NCI-H2081 treated with DMSO at 0.1 percent for 48 hours (cell line): ENCODE data around the gene KLHL2.
"Not testable (repeated sequence)": the region's sequence is repeated elsewhere in the genome, so short reads cannot be mapped to it uniquely, and the experiment has no call there.

Source experiments
- DNase-seq: peaks from one replicate; lab custom pipeline; 2025; lab: John Stamatoyannopoulos, UW

The KLHL2 gene

DNA sequence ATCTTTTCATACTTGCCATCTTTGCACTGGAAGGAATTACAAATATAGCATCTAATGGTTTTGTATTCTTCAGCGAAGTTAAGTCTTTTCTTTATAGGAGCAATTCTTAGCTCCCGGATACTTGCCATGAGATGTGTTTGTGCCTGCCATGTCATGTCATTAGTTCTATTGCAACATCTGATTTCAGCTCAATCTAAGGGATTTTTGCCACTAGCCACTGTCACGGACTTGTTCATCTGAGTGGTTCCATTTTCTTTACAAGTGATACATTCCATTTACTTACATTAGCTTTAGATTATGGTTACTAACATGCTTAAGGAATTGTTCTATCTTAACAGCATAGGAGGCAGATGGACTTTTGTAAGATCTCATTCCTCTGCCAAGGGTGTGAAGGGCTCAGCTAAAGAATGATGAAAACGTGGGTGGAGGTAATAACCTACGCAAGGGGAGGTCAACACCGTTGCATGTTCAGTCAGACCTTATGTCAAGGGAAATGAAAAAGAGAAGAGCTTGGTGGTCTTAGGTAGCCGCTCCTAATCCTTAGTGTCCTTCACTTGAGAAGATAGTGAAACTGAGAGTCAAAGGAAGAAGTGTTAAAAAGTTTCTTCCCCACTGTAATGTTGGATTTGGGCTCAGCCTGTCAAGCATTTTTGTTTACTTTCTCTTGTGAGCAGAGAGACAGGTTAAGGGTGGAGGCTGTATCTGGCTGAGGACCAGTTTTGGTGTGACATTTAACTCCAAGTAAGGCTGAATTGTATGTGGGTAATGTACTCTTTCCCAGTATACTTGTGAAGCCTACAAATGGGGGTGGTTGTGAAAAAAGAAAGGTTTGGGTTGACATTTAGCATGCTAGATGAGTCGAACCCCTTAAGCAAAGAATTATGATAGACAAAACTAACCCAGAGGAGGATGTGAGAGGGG, 3.6 kb upstream of the KLHL2 start:
- no peak for DNase-seq

DNA sequence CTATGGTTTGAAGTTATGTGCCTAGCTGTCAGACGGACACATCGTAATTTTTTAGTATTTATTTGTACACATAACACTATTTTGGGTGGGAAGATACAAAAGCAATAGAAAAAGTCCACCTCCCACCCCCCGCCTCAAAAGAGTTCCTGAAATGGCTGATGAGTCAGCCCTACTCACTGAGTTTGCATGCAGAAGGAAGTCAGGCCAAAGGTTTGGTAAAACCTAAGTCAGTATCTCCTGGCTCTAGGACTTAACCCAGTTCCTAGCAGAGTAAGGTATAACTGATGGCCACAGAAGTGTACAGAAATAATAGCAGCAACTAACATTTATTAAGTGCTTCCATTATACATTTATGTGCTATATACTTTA, 2.9 kb upstream of the KLHL2 start:
- no peak for DNase-seq

DNA sequence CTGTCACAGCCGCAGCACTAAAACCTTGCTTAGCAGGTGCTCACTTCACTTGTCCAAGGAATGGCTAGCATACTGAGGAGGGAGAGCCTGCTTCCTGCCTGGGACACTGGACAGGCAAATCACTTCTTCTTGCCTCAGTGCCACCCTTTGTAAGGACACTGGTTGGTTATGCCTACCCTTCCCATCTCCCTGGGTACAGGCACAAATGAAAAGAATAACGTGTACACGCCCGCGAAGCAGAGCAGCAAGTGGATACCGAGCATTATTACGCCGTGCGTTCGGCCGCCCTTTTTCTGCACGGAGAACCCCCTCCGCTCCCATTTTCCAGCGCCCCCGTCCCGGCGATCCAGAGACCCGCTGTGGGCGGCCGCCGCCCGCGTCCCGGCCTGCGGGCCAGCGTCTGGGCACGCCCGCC, 338 bp upstream of the KLHL2 start:
- no peak for DNase-seq

DNA sequence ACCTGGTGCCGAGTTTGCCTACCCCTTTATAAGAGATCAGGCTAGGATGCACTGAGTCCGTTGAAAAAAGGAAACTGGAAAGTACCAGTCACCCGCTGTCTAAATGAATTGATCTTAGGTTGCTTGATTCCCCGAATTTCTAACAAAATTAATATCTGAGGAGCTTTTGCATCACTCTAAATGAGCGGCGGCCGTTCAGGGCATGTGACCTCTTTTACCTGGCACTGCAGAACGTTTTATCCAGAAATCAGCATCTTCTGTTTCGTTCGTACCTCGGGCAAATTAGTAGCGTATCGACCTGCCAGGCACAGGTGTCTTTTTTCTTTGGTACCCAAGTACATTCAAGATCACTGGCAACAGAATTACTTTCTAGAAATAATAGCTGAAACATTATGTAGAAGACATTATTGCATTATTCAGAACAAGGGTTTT, 876 bp downstream of the KLHL2 start:
- no peak for DNase-seq

DNA sequence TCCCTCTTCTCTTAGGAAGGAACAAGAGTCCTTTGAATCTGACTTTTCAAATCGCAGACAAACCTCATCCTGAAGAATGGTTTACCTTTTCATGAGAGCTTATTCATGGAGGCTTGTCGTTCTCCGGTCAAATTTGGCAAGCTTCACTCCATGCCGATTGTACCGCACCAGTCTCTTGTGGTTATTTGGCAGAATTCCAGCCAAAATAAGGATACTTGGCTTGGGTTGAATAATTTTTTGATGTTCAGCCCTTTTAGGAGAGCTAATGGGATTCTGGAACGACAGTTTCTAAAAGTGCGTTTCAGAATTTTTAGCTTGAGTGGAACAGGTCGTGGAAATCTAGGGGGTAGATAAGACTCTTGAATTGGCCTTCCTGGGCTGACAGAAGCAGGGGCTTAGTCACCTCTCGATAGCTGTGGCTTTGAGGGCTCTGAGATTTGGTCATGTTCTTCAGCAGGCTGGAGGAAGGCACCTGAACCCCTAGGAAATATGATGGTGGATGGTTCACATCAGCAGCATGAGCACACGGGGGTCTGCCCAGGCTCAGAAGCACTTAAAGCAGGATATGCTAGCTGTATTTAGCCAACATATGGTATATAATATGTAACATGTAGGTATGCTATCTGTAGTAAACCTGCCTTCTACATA, 1.5 kb downstream of the KLHL2 start:
- DNase-seq, result peak; percentile 14

DNA sequence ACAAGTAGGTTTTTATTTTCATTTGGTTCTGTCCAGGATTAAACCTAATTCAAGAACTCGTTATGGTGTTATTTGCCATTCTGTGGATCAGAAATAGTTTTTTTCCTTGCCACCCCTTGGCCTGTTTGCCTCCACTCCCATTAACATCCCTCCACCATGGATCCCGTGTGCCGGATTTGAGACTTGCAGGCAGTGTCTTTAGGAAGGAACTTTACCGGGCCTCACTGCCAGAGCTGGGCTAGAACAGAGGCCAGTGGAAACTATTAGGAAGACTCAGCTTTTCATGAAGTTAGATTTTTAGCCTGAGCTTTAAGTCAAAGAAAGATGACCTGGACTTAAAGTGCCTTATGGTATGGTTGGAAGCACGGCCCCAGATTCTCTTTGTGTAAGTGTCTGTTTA, 2.4 kb downstream of the KLHL2 start:
- no peak for DNase-seq

DNA sequence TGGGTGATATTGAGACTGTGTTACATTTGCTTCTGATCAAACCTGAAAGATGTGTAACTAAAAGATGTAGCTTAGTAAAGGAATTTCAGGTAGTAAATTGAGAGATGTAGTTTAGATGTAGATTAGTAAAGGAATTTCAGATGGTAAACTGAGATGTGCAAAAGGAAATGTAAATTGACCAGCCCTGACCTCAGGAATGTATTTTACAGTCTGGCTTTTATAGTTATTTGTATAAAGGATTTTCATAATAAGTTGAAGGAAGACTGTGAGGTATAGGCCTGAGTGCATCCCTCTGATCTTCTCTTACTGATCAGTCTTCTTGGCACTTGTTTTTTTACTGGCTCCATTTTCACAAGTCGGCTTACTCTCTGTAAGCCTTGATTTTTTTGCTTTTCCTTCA, 3.2 kb downstream of the KLHL2 start:
- no peak for DNase-seq

DNA sequence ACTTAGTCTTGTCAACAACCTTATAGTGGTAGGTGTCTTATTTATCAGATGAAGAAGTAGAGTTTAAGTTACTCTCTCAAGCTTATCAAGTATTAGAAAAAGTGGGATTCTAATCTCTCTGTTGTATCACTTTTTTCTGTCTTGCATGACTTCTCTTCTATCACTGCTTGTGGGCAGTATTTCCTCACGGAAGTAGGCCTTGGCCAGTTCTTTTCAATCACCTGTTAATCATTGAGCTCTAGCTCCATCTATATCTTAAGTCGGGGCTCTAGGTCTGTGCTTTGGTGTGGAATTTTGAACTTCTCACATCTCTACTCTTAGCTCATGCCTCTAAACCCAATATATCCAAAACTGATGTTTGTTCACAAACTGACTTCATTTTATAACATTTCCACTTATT, 5.3 kb downstream of the KLHL2 start:
- not testable (repeated sequence) for DNase-seq

DNA sequence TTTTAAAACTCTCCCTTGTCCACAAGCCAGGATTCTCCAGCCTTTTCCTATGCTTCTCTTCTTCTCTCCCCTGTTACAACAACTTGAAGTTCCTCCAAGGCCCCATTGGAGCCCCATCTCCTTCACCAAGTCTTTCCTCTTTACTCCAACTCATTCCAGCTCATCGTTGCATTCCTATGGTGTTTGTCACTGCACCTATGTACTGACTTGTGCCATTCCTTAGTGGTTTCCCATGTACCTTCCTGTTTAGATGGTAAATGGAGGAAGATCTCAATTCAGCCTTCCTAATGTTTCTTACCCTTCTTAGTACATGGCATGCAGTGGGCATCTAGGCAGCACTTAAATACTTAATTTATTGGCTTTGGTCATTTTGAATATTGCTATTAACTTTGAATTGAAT, 6.0 kb downstream of the KLHL2 start:
- DNase-seq, result not testable (repeated sequence)

DNA sequence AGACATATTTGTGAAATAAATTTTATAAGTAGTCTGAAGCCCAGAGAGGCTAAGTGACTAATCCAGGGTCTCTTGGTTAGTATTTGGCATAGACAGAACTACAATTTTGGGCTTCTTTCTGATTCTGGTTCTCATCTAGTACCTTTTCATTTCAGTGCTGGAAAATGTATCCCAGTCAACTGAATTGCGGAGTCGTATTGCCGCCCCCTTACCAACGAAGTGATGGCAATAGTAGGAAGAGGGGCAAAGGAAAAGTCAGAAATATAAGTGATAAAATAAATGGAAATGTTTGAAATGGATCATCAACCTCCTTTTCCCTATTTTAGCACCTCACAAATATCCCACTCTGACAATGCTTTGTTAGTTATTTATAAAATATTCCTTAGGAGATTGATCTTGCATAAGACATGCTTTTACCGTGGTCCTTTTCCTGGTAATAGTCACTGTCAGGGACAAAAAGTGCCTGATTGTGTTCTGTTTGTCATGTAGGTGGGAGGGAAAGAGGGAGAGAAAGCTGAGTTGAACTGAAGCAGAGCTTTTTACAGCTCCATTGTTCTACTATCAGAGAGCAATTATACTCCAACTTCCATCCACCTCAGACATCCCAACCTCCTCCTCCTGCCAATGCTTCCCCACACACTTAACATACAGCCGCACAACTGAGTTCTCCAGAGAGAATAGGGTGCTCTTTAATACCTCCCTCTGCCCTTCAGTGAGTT, 6.8 kb downstream of the KLHL2 start:
- not testable (repeated sequence) for DNase-seq

DNA sequence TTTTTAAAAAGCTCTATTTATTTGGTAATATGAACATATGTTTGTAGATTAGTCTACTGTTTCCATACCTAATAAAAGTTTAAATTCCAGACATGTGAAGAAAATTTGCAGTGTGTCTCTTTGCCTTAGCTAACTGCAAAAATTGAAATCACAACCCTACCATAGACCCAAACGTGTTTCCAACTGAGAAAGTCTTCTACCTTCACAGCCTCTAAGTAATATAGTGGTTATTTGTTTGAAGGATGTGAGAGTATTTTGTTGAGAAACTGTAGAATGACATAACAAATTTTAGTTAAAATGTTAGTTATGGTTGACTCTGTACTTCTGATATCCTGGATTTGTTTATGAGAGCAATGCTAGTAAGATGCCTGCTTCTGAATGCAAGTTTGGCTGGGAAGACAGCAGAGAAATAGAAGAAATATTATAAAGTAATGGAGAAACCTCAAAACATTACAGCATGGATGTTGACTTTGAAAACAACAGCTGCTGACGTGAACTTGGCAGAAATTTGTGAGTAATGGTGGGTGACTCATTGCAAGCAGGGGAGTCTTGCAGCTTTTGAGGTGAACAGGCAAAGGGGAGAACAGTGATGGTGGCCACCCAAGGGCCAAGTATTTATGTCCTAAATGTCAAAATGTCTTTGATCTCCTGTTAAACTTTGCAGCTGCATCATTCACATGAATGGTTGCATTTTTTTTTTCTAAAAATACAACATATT, 7.8 kb downstream of the KLHL2 start:
- not testable (repeated sequence) for DNase-seq

DNA sequence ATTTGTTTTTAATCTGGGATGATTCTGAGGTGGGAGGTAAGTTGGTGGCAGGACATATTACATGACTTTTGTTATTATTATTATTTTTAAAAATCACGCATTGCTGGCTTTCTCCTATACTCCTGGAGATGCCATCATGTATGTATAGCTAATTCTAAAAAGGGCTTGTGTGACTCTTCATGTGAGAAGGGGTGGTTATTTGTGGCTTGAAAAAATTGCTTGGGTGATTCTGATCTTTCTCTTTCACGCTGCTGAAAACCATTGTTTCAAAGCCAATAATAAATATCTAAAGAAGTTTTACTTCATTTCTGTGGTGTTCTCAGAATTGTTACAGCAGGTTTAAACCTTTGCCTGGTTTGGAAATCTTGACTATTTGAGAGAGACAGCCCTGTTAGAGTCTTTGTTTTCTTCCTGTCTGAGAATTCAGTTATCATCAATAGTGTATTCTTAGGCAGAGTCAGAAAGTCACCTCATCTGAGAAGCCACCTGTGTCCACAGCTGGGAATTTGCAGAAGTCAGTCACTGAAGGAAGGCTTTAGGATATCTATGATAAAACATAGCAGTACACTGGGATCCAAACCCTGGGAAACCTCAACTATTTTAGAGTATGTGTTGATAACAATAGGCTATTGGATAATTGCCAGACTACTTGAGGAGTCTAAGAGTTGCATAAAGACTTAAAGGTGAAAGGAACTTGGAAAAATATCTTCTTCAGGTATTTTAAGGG, 8.6 kb downstream of the KLHL2 start:
- not testable (repeated sequence) for DNase-seq

DNA sequence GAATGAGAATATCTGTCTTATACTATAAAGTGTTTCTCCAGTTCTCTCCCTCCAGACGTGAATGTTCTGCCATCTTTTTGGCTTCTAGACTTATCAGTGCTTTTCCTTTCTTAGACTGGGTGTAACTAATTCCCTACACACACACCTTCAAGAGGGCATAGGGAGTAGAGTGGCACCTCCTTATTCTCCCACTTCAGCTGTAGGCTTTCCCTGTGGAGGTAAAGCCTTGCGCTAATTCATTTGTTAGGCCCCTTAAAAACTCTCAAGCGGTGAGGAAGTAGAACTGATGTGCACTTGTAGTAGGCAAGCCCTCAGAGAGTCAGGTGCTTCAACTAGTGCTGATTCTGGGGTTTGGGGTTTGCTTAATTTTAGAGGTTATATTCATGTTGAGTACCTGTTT, 10.0 kb downstream of the KLHL2 start:
- no peak for DNase-seq

DNA sequence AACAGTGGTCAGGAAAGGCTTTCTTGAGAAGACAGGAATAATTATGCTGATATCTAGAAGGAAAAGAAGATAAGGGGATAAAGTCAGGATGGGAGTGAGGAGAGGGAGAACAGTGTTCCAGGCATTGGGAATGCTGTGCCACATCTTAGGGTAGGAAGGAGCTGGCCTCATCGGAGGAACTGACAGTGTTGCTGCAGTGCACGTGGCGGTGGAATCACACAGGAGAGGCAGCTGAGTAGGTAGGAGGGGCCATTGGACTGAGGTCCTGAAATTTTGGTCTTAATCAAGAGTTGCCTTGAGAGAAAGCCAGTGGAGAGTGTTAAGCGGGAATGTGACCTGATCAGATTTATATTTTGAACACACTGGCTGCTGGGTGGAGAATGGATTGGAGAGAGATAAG, 13.9 kb downstream of the KLHL2 start:
- DNase-seq, result not testable (repeated sequence)

DNA sequence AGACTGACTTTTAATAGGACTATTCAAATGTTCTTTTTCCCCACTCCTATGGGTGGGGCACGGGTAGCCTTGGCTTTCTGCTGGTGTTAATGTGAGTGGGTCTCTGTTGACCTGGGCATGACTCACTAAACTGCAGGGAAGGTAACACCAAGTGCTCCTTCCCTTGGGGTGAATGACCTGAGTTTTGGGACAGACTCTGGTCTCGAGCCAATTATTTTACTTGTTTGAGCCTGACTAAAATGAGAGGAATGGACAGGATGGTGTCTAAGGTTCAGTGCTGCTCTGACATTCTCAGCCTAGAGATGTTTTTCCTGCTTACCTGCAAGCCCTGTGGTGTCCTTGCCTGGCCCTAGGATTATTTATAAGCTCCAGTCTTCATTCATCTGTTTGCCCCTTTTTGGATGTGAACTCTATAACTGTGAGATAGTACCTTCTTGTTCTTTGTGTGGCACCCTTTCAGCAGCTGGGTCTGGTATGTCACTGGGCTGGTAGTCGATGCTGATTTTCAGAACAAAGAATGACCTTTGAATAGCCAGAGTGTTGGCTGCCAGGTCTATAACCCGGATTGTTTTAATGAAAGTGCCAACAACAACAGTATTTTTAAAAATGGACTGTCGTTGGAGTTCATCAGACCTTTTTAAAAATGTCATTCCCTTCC, 14.8 kb downstream of the KLHL2 start:
- DNase-seq, result not testable (repeated sequence)

DNA sequence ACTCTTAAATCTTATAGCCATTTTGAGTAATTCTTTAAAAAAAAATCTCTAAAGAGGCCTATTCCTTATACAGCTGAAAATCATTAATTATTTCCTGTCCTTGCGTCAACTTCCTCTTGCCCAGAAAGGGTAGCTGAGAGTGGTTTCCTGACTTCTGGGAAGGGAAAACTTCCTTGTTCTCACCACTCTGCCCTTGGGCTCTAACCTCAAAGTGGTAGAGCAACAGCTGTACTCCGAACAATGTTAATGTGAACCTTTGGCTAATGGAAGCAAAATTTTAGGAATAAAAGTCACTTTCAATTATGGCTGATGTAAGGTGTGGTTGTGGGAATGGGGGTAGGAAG, 15.3 kb downstream of the KLHL2 start:
- DNase-seq, result no peak

DNA sequence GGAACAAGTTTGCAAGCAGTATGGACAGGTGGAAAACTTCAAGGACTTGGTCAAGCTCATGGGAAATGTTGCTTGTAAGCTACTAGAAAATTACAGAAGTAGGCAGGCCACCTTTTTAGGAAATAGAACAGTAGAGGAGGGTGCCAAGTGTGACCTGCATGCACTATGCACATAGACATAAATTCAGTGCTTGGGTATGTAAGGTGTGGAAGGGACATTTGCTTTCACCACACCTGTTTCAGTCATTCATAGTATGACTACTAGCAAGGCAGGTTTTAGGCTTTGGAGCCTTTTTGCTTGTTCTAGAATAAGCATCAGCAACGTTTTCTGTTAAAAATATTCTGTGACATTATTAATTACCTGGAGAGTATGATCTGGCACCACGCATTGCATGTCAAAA, 20.0 kb downstream of the KLHL2 start:
- not testable (repeated sequence) for DNase-seq

DNA sequence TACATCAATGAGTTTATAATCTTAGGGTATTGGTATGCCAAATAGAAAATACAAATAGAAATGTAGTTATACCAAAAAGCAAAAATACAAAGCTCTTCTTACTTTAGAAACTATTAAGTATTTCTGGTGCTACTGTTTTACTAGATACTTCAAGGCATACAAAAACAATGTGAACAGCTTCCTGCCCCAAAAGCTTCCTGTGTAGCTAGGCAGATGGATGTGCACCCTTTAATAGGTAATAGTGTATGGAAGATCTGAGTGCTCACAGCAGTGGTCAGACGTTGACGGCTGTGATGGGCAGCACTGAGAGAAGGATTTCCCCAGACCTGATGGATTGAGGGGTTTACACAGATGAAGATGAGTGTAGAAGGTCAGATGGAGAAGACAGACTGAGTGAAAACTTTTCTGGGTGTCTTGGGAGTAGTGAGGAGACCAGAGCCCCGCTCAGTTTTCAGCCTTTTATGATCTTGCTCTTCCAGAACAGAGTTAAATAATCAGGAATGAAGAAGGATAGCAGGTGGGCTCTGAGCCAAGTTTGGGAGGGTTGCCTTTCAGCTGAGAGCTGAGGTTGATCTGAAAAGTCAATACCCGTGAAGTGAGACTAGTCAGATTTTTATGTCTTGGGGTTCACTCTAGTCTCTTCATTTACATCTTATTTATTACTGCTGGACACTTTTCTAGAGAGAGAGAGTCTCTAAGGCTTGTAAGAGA, 22.3 kb downstream of the KLHL2 start:
- DNase-seq, result not testable (repeated sequence)

DNA sequence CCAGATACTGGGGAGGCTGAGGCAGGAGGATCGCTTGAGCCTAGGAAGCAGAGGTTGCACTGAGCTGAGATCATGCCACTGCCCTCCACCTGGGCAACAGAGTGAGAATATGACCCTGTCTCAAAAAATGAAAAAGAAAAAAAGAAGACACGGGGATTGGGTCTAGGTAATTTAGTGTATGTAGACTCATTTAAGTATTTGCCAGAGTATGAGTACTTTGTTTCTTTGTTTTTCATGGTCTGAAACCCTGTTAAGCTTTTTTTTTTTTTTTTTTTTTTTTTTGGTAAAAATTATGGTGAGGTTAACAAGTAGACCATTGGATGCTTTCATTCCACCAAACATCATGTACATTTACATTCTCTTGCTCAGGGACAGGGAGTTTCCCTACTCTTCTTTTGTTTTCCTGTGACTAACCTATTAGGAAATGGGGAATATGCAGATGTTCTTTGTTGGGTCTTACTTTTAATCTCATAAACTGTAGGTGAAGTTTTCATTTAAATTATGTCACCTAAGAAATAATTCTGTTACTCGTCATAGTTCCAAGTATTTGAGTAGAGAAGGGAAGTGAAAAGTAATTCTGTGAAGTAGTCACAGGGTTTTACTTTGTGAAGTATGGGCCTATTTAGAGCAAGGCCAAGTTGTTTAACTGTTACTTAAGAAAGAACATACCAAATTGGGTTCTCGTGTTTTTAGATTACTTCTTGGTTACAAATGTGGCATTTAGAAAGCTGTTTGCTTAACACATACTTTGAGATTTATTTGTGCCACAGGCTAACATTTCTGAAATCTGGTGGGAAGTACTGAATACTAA, 25.5 kb downstream of the KLHL2 start:
- not testable (repeated sequence) for DNase-seq
